ENCODE measurements around the gene SEMA3F.

DNA sequence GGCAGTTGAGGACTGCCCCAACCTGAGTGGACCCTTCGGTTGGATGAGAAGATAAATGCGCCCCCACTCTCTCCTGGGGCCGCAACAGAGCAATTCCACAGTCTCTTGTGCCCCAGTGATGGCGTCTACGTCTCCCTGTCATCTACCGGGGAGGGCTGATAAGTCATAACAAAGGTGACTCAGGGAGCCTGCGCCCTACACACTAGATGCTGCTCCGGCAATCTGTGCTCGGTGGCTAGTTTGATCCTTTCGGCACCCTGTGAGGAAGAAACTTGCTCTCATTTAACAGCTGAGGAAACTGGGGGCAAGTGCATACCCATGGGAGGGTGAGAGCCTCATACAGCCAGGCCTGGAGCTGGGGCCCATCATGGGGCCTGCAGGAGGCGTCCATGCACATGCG lies 14.1 kb upstream of the SEMA3F start:
- TF ChIP-seq, protein P1, sequence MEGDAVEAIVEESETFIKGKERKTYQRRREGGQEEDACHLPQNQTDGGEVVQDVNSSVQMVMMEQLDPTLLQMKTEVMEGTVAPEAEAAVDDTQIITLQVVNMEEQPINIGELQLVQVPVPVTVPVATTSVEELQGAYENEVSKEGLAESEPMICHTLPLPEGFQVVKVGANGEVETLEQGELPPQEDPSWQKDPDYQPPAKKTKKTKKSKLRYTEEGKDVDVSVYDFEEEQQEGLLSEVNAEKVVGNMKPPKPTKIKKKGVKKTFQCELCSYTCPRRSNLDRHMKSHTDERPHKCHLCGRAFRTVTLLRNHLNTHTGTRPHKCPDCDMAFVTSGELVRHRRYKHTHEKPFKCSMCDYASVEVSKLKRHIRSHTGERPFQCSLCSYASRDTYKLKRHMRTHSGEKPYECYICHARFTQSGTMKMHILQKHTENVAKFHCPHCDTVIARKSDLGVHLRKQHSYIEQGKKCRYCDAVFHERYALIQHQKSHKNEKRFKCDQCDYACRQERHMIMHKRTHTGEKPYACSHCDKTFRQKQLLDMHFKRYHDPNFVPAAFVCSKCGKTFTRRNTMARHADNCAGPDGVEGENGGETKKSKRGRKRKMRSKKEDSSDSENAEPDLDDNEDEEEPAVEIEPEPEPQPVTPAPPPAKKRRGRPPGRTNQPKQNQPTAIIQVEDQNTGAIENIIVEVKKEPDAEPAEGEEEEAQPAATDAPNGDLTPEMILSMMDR (IDR thresholded peaks at IDR 0.05), result no peak
- TF ChIP-seq ZFX (IDR thresholded peaks at IDR 0.05; ENCODE audit: borderline replicate concordance), result no peak
